Glutamatergic neuron (in vitro differentiated cells): ENCODE data around the gene PFKM. TPM values are rescaled to one million over a fixed set of nuclear protein-coding genes. Genes with fewer than 3 reads are reported as not detected.

Experiments
- DNase-seq: peaks from one replicate; pipeline ENCODE4 v3.0.0; 2022
- H3K27ac Mint-ChIP-seq: one replicate; pipeline ENCODE4 v1.8.0; 2020; ENCODE audit warnings: mild to moderate bottlenecking, mixed read lengths, inconsistent platforms; ENCODE audit not compliant: unreplicated experiment
- H3K27me3 Mint-ChIP-seq: one replicate; pipeline ENCODE4 v1.8.0; 2020; ENCODE audit warnings: mild to moderate bottlenecking, moderate library complexity, mixed read lengths, inconsistent platforms; ENCODE audit not compliant: unreplicated experiment
- H3K36me3 Mint-ChIP-seq: one replicate; pipeline ENCODE4 v1.8.0; 2020; ENCODE audit warnings: mild to moderate bottlenecking, mixed read lengths, inconsistent platforms; ENCODE audit not compliant: unreplicated experiment
- H3K4me1 Mint-ChIP-seq: one replicate; pipeline ENCODE4 v1.8.0; 2020; ENCODE audit warnings: mild to moderate bottlenecking, low read depth, mixed read lengths, inconsistent platforms; ENCODE audit not compliant: unreplicated experiment
- H3K4me3 Mint-ChIP-seq: one replicate; pipeline ENCODE4 v1.8.0; 2020; ENCODE audit warnings: mild to moderate bottlenecking, mixed read lengths, inconsistent platforms; ENCODE audit not compliant: unreplicated experiment
- H3K9me3 Mint-ChIP-seq: one replicate; pipeline ENCODE4 v1.8.0; 2020; ENCODE audit warnings: mild to moderate bottlenecking, moderate library complexity, mixed read lengths, inconsistent platforms; ENCODE audit not compliant: unreplicated experiment
- CTCF ChIP-seq: fragments of 200-600 bp; sonication (generic); IDR thresholded peaks from one replicate; pipeline ENCODE4 v1.5.0; 2021; ENCODE audit not compliant: partially characterized antibody, unreplicated experiment
- total RNA-seq: library from RNA; stranded (reverse); fragmentation: NEBNext Ultra II Directional; extraction: Animal tissue kit (Norgen Biotek cat#: 25700); gene quantifications from one replicate; pipeline ENCODE4 v1.2.1, GENCODE V29; 2021; ENCODE audit not compliant: unreplicated experiment

Gene PFKM
- total RNA-seq, 1 donor from 2014 or later = 169 TPM

- no peak overlapping the region for H3K27ac Mint-ChIP-seq
Measured at GRCh38 chr12:48104531-48104930, 14.6 kb upstream of the PFKM start.

GRCh38 chr12:48105321-48105866, 13.8 kb upstream of the PFKM start:
- no peak for TF ChIP-seq CTCF
- peak overlapping the region; percentile 97 for H3K4me3 Mint-ChIP-seq
- H3K36me3 Mint-ChIP-seq = peaks cover 5% of the 10 kb centered on the region
- H3K27ac Mint-ChIP-seq = peak overlapping the region; percentile 93
- H3K9me3 Mint-ChIP-seq = peaks cover 7% of the 10 kb centered on the region
- peaks cover 4% of the 10 kb centered on the region for H3K4me1 Mint-ChIP-seq
- no peak for DNase-seq
- peaks cover 4% of the 10 kb centered on the region for H3K27me3 Mint-ChIP-seq

More at GRCh38 chr12:48104531-48104930, 14.6 kb upstream of the PFKM start:
- no peak for TF ChIP-seq CTCF
- Mint-ChIP-seq H3K36me3 (peaks cover 5% of the 10 kb centered on the region), H3K4me1 (peaks cover 4% of the 10 kb centered on the region), H3K4me3 (peak overlapping the region; percentile 97), H3K9me3 (peaks cover 5% of the 10 kb centered on the region), H3K27me3 (peaks cover 4% of the 10 kb centered on the region)
- DNase-seq = no peak

- Mint-ChIP-seq H3K4me1 (peaks cover 4% of the 10 kb centered on the region), H3K4me3 (peak within 1 kb of the TSS; percentile 97), H3K27me3 (peaks cover 4% of the 10 kb centered on the region), H3K36me3 (peaks cover 5% of the 10 kb centered on the region), H3K27ac (peak within 1 kb of the TSS; percentile 96), H3K9me3 (peaks cover 7% of the 10 kb centered on the region)
- DNase-seq = peak; percentile 86
- TF ChIP-seq CTCF = no peak
Measured at GRCh38 chr12:48105867-48106680, 13.1 kb upstream of the PFKM start, which contains the start of gene SENP1. SENP1 (minus strand) TSS chr12:48106079; CDS start chr12:48101472, 4,607 bp downstream.

GRCh38 chr12:48106681-48107613, 12.2 kb upstream of the PFKM start:
- peaks cover 4% of the 10 kb centered on the region for H3K4me1 Mint-ChIP-seq
- peaks cover 4% of the 10 kb centered on the region for H3K27me3 Mint-ChIP-seq
- peaks cover 5% of the 10 kb centered on the region for H3K36me3 Mint-ChIP-seq
- H3K27ac Mint-ChIP-seq = peak overlapping the region; percentile 96
- peak overlapping the region; percentile 97 for H3K4me3 Mint-ChIP-seq
- no peak for DNase-seq
- TF ChIP-seq CTCF = no peak
- peaks cover 7% of the 10 kb centered on the region for H3K9me3 Mint-ChIP-seq
